ENCODE data around the gene BCL2L11.

BCL2L11 gene

GRCh38 chr2:111143107-111143842 is 22.6 kb downstream of the BCL2L11 start:
- no peak overlapping the region for H3K4me3 Mint-ChIP-seq
- H3K27me3 Mint-ChIP-seq: no peaks in the 10 kb centered on the region
- no peaks in the 10 kb centered on the region for H3K9me3 Mint-ChIP-seq
- peaks cover 18 to 33% of the 10 kb centered on the region in 2 donors for H3K4me1 Mint-ChIP-seq
- H3K36me3 Mint-ChIP-seq: peaks cover 64 to 75% of the 10 kb centered on the region in 2 donors
- DNase-seq: no peak
- no peak overlapping the region for H3K27ac Mint-ChIP-seq
- ATAC-seq (replicated peaks): no peak

GRCh38 chr2:111143843-111144198 is 23.1 kb downstream of the BCL2L11 start:
- no peaks in the 10 kb centered on the region for H3K27me3 Mint-ChIP-seq
- ATAC-seq (replicated peaks) (no peak), DNase-seq (no peak)
- H3K27ac Mint-ChIP-seq: no peak overlapping the region
- H3K4me3 Mint-ChIP-seq: no peak overlapping the region
- peaks cover 23 to 34% of the 10 kb centered on the region in 2 donors for H3K4me1 Mint-ChIP-seq
- H3K9me3 Mint-ChIP-seq: no peaks in the 10 kb centered on the region
- H3K36me3 Mint-ChIP-seq: peaks cover 59 to 75% of the 10 kb centered on the region in 2 donors

GRCh38 chr2:111145103-111145760 is 24.5 kb downstream of the BCL2L11 start:
- Mint-ChIP-seq H3K4me1 (peaks cover 31 to 48% of the 10 kb centered on the region in 2 donors), H3K27me3 (no peaks in the 10 kb centered on the region)

GRCh38 chr2:111145951-111146350 is 25.2 kb downstream of the BCL2L11 start:
- peaks cover 52 to 71% of the 10 kb centered on the region in 2 donors for H3K36me3 Mint-ChIP-seq
- no peaks in the 10 kb centered on the region for H3K27me3 Mint-ChIP-seq
- no peak overlapping the region for H3K27ac Mint-ChIP-seq

More at GRCh38 chr2:111145103-111145760, 24.5 kb downstream of the BCL2L11 start:
- Mint-ChIP-seq H3K27ac (peak overlapping the region; percentile 28), H3K9me3 (no peaks in the 10 kb centered on the region), H3K4me3 (no peak overlapping the region), H3K36me3 (peaks cover 55 to 72% of the 10 kb centered on the region in 2 donors)
- ATAC-seq (replicated peaks): peak; percentile 77 to 88
- no peak for DNase-seq

DNA sequence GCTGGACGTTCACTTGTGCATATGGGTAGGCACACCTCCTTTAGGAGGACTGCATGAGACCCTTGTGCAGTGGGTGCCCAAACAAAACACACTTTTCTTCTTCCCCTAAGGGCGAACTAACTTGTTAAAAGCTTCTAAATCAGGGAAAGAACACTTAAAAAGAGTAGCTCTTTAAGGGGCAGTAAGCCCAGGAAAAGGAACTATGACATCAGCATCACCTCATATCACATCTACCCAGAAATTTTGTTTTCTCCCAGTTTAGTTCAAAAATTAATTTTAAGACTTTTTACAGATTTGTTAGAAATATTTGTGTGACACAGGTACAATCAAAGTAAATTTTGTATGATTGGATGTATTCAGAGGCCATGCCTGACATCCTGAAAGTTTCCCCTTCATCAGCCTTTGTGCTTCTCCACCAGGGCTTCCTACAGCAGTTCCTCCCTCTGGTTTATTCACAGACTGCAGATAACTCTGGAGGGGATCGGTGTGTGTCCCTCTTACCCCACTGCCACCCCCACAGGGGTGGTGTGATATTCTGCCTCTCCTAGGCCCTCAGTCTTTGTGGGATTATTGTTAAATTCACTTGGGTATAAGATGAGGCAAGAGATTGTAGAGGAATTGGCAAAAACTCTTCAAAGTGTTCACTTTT is 27.6 kb downstream of the BCL2L11 start:
- no peak overlapping the region for H3K4me3 Mint-ChIP-seq
- H3K9me3 Mint-ChIP-seq: no peaks in the 10 kb centered on the region
- H3K27ac Mint-ChIP-seq: peak overlapping the region; percentile 81
- ATAC-seq (replicated peaks) (no peak), DNase-seq (no peak)
- no peaks in the 10 kb centered on the region for H3K27me3 Mint-ChIP-seq
- peaks cover 53 to 74% of the 10 kb centered on the region in 2 donors for H3K36me3 Mint-ChIP-seq
- peaks cover 28 to 62% of the 10 kb centered on the region in 2 donors for H3K4me1 Mint-ChIP-seq

More at GRCh38 chr2:111145951-111146350, 25.2 kb downstream of the BCL2L11 start:
- H3K4me3 Mint-ChIP-seq: no peak overlapping the region
- no peaks in the 10 kb centered on the region for H3K9me3 Mint-ChIP-seq
- peaks cover 29 to 50% of the 10 kb centered on the region in 2 donors for H3K4me1 Mint-ChIP-seq
- DNase-seq: no peak
- no peak for ATAC-seq (replicated peaks)

DNA sequence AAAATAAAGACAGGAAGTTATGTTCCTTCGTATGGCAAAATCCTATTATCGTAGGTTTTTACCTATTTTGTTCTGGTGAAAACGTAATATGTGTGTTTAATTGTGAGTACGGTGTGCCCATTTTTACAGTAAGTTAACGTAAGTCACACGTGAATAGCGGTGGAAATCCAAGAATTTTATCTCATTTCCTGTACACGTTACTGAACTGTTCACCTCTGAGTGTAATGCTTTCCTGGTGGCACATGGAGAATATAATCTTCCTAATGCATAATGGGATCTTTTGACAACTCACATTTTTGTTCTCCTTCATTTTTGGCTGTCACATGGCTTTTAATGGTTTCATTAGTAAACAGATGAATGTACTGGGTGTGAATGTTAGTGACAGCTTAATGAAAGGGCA is 28.2 kb downstream of the BCL2L11 start:
- Mint-ChIP-seq H3K9me3 (no peaks in the 10 kb centered on the region), H3K4me1 (peaks cover 29 to 63% of the 10 kb centered on the region in 2 donors), H3K27me3 (no peaks in the 10 kb centered on the region), H3K36me3 (peaks cover 55 to 75% of the 10 kb centered on the region in 2 donors), H3K4me3 (no peak overlapping the region), H3K27ac (no peak overlapping the region)
- ATAC-seq (replicated peaks) (no peak), DNase-seq (no peak)

GRCh38 chr2:111149882-111150455 is 29.3 kb downstream of the BCL2L11 start:
- Mint-ChIP-seq H3K27ac (no peak overlapping the region), H3K36me3 (peaks cover 58 to 74% of the 10 kb centered on the region in 2 donors), H3K27me3 (no peaks in the 10 kb centered on the region)

GRCh38 chr2:111154758-111155157 is 34.0 kb downstream of the BCL2L11 start:
- H3K9me3 Mint-ChIP-seq: no peaks in the 10 kb centered on the region
- no peak for DNase-seq
- H3K4me1 Mint-ChIP-seq: peaks cover 47 to 85% of the 10 kb centered on the region in 2 donors
- H3K4me3 Mint-ChIP-seq: peak overlapping the region in 1 of 2 donors; percentile 32
- H3K27ac Mint-ChIP-seq: no peak overlapping the region
- ATAC-seq (replicated peaks): no peak
- H3K36me3 Mint-ChIP-seq: peaks cover 52 to 82% of the 10 kb centered on the region in 2 donors
- no peaks in the 10 kb centered on the region for H3K27me3 Mint-ChIP-seq

More at GRCh38 chr2:111149882-111150455, 29.3 kb downstream of the BCL2L11 start:
- Mint-ChIP-seq H3K4me3 (no peak overlapping the region), H3K9me3 (no peaks in the 10 kb centered on the region), H3K4me1 (peaks cover 28 to 65% of the 10 kb centered on the region in 2 donors)
- ATAC-seq (replicated peaks) (no peak), DNase-seq (no peak)

DNA sequence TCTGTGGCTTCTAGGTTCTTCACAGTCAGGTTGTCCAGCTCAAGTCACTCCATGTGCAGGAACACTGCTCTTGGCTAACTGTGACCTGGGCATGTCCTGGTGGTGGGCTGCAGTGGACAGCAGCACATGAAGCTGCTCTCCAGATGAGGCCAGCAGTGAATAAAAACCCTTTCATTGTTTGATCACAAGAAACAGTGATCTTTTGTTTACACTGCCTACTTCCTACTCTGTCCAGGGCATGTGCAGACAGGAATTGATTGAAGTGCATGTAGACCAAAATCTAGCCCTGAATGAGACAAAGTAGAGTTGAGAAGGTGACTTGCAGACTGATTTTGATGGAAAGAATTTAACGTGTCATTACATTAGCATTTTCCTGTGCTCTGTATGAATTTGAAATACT is 34.9 kb downstream of the BCL2L11 start:
- no peak for ATAC-seq (replicated peaks)
- Mint-ChIP-seq H3K4me1 (peaks cover 48 to 86% of the 10 kb centered on the region in 2 donors), H3K4me3 (no peak overlapping the region), H3K27me3 (no peaks in the 10 kb centered on the region), H3K9me3 (no peaks in the 10 kb centered on the region), H3K36me3 (peaks cover 52 to 83% of the 10 kb centered on the region in 2 donors), H3K27ac (peak overlapping the region; percentile 37)
- no peak for DNase-seq

DNA sequence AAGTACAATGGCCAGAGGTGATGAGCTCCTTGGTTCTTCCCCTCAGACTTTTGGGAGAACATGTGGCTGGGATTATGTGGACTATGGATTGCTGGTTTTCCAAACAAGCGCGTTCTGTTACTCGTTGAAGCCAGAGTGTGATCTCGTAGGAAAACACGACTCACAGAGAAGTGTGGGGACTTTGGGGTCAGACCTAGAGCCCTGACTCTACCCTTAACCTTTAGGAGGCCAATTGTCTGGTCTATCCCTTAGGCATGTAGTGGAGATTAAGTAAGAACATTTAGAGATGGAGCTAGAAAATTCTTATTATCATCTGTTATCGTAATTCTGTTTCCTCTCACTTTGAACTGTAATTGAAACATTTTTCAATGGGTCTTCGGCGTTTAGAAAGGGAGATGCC is 35.8 kb downstream of the BCL2L11 start:
- no peaks in the 10 kb centered on the region for H3K27me3 Mint-ChIP-seq
- peaks cover 49 to 90% of the 10 kb centered on the region in 2 donors for H3K4me1 Mint-ChIP-seq
- peak overlapping the region in 1 of 2 donors; percentile 39 for H3K4me3 Mint-ChIP-seq
- H3K36me3 Mint-ChIP-seq: peaks cover 55 to 83% of the 10 kb centered on the region in 2 donors
- ATAC-seq (replicated peaks) (no peak), DNase-seq (no peak)
- H3K9me3 Mint-ChIP-seq: no peaks in the 10 kb centered on the region
- H3K27ac Mint-ChIP-seq: peak overlapping the region; percentile 56

- DNase-seq: peak; percentile 59
- Mint-ChIP-seq H3K27ac (peak overlapping the region; percentile 94), H3K4me3 (peak overlapping the region; percentile 20 to 42), H3K4me1 (peaks cover 51 to 90% of the 10 kb centered on the region in 2 donors), H3K9me3 (no peaks in the 10 kb centered on the region), H3K36me3 (peaks cover 55 to 83% of the 10 kb centered on the region in 2 donors), H3K27me3 (no peaks in the 10 kb centered on the region)
- peak; percentile 80 to 81 for ATAC-seq (replicated peaks)
Measured at GRCh38 chr2:111157071-111157661, 36.5 kb downstream of the BCL2L11 start.

GRCh38 chr2:111157798-111158197 is 37.1 kb downstream of the BCL2L11 start:
- H3K36me3 Mint-ChIP-seq: peaks cover 56 to 84% of the 10 kb centered on the region in 2 donors
- peak; percentile 60 for DNase-seq

GRCh38 chr2:111159641-111160040 is 38.9 kb downstream of the BCL2L11 start:
- Mint-ChIP-seq H3K36me3 (peaks cover 53 to 79% of the 10 kb centered on the region in 2 donors), H3K27me3 (no peaks in the 10 kb centered on the region), H3K27ac (peak overlapping the region; percentile 25), H3K4me1 (peaks cover 61 to 83% of the 10 kb centered on the region in 2 donors), H3K9me3 (no peaks in the 10 kb centered on the region), H3K4me3 (no peak overlapping the region)
- DNase-seq (no peak), ATAC-seq (replicated peaks) (no peak)

More at GRCh38 chr2:111157798-111158197, 37.1 kb downstream of the BCL2L11 start:
- ATAC-seq (replicated peaks): peak; percentile 65 to 71
- Mint-ChIP-seq H3K4me1 (peaks cover 56 to 90% of the 10 kb centered on the region in 2 donors), H3K9me3 (no peaks in the 10 kb centered on the region), H3K4me3 (peak overlapping the region; percentile 11 to 42), H3K27me3 (no peaks in the 10 kb centered on the region), H3K27ac (peak overlapping the region; percentile 94)

- no peaks in the 10 kb centered on the region for H3K9me3 Mint-ChIP-seq
- no peaks in the 10 kb centered on the region for H3K27me3 Mint-ChIP-seq
- ATAC-seq (replicated peaks): no peak
- DNase-seq: no peak
- no peak overlapping the region for H3K27ac Mint-ChIP-seq
- H3K4me1 Mint-ChIP-seq: peaks cover 54 to 72% of the 10 kb centered on the region in 2 donors
- H3K36me3 Mint-ChIP-seq: peaks cover 59 to 77% of the 10 kb centered on the region in 2 donors
- H3K4me3 Mint-ChIP-seq: no peak overlapping the region
Measured at GRCh38 chr2:111160758-111161157, 40.0 kb downstream of the BCL2L11 start.

Data from stimulated activated naive B cell treated with anti-CD40 and anti-IgM and Interleukin-4, amounts not matched to agents 10 μg/mL and 1 μg/mL and 100 μg/mL, for 72 hours (primary cell).